ENCODE measurements around the gene HEATR3. TPM values are rescaled to one million over a fixed set of nuclear protein-coding genes. Genes with fewer than 3 reads are reported as not detected.
A peak's percentile ranks its signal among the peaks of the same experiment; 100 is the strongest.

HEATR3 gene
- polyA plus RNA-seq, 5 donors, result 17.3 to 26.2 (median 20.5) TPM

GRCh38 chr16:50047864-50048263 lies 17.9 kb upstream of the HEATR3 start:
- DNase-seq, result no peak

DNA sequence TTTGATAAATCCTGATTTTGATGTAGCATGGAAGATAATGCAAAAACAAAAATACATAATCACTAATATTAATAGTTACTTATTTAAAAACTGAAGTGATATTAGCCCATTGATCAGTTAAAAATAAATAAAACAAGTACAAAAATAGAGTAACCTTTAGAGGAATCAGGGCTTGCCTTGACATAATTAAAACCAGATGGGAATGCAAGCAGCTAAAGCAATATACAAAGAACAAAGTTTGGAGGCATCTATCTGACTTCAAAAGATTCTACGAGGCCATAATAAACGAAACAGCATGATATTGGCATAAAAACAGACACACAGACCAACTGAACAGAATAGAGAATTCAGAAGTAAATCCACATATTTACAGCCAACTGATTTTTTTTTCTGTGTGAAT lies 15.0 kb upstream of the HEATR3 start:
- no peak for DNase-seq

- no peak for DNase-seq
These were observed 9.5 kb upstream of the HEATR3 start for GRCh38 chr16:50056226-50056625.

DNA sequence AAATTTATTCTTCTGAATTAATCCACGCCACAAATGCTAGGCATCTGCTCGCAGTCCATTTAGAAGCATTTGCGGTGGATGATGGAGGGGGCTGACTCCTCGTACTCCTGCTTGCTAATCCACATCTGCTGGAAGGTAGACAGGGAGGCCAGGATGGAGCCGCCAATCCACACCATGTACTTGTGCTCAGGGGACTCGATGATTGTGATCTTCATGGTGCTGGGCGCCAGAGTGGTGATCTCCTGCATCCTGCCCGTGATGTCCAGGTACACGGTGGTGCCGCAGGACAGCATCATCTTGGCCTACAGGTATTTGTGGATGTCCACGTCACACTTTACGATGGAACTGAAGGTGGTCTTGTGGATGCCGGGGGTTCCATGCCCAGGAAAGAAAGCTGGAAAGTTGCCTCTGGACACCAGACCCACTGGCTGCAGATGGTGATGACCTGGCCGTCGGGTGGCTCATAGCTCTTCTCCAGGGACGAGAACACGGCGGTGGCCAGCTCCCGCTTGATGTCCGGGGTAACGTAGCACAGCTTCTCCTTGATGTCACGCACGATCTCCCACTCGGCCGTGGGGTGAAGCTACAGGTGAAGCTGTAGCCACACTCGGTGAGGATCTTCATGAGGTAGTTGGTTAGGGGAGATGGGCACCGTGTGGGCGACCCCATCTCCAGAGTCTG lies 7.5 kb upstream of the HEATR3 start:
- DNase-seq, result no peak

- DNase-seq, result no peak
These were observed 6.7 kb upstream of the HEATR3 start for GRCh38 chr16:50059111-50059510.

GRCh38 chr16:50059669-50060068 lies 6.1 kb upstream of the HEATR3 start:
- DNase-seq, result no peak

GRCh38 chr16:50061326-50061725 lies 4.4 kb upstream of the HEATR3 start:
- no peak for DNase-seq

DNA sequence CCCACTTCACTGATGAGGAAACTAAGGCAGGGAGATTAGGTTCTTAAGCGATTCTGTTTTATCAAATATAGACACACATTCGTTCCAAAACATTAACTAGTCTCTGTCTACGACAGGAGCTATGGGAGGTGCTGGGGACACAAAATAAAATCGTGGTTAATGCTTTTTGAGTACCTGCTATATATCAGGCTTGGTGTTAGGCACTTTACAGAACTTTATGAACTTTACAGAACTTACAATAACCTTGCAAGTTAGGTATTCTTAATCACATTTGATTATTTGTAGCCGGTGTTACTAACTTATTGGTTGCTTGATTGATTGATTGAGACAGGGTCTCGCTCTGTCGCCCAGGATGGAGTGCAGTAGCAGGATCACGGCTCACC lies 538 bp upstream of the HEATR3 start:
- DNase-seq, result no peak

DNA sequence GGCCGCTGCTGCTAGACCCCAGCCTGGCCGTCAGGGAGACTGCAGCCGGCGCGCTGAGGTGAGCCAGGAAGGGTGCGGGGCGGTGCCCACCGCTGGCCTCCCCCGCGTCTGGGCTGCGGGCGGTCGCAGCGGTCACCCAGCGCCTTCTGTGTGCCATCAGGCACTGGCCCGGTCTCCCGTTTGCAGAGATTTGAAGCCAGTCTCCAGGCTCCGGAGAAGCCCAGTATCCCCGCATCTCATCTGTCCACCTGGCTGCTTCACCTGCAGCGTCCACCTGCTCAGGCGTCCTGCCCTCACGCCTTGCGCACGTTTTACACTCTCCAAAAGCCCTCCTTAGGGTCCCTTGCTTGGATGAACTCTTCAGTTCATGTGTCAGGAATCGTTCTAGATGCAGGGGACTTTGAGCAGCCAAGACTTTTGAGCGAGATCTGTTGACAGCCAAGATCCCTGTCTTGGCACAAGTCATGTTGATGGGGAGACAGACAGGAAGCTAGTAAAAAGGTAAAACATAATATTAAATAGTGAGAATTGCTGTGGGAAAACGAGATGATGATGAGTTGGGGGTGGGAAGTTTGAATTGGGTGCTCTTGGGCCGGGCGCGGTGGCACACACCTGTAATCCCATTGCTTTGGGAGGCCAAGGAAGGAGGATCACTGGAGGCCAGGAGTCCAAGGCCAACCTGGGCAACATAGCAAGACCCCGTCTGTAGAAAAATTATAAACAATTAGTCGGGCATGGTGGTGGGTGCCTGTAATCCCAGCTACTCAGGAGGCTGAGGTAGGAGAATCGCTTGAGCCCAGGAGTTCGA lies 916 bp downstream of the HEATR3 start:
- no peak for DNase-seq

DNA sequence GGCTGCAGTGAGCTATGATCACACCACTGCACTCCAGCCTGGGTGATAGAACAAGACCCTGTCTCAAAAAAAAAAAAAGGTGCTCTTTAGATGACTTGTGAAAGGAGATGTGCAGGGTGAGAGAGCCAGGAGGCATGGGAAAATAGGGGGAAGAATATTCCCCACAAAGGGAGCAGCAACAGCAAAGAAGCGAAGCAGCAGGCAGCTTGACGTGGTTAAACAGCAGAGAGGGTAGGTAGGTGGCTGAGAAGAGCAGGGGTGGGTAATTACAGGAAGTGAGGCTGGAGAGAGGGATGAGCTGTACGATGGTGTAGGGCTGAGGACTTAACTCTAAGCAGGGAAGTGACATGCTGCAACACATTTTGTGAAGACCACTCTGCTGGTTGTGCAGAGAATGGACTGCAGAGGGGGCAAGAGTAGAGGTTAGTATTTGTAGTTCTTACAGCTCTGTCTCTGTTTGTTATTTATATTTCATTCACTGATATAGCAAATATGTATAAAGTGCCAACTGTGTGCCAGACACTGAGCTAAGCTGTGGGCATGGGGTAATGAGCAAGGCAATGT lies 1.6 kb downstream of the HEATR3 start:
- peak in 1 of 2 donors; percentile 30 for DNase-seq

DNA sequence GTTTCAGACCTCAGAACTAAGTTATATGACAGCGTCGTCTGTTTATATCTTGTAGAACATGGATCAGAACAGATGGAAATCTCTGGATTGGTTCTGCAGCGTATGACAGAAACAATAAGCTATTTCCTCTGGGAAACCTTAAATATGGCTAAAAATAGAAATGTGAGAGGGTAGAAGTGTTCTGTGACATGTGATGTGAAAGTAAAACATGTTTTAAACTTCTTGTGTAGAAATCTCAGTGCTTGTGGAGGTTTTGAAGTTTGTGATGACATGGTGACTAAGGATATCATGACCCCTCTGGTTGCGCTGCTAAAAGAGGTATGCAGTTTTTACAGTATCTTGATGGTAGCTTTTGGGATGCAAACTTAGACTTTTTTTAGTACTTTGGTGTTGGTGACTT lies 2.8 kb downstream of the HEATR3 start:
- DNase-seq, result no peak

DNA sequence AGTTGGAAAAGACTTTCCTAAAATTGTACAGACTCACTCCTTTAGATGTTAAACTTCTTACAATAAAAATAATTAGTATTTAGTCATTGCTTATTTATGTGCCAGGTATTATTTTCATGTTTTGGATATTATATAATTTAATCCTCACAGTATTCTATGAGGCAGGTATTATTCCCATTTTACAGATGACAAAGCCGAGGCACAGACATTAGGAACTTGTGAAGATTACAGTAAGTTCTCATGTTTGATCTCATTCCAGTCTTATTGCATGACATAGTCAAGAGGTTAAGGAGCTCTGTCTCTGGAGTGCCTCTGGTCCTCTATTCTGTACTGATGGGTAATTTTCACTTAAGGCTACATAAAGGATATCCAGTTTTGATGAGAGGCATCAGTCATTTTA lies 3.3 kb downstream of the HEATR3 start:
- DNase-seq, result no peak

- no peak for DNase-seq
These were observed 5.4 kb downstream of the HEATR3 start for GRCh38 chr16:50071075-50071671.

- no peak for DNase-seq
These were observed 7.0 kb downstream of the HEATR3 start for GRCh38 chr16:50072730-50073129.

DNA sequence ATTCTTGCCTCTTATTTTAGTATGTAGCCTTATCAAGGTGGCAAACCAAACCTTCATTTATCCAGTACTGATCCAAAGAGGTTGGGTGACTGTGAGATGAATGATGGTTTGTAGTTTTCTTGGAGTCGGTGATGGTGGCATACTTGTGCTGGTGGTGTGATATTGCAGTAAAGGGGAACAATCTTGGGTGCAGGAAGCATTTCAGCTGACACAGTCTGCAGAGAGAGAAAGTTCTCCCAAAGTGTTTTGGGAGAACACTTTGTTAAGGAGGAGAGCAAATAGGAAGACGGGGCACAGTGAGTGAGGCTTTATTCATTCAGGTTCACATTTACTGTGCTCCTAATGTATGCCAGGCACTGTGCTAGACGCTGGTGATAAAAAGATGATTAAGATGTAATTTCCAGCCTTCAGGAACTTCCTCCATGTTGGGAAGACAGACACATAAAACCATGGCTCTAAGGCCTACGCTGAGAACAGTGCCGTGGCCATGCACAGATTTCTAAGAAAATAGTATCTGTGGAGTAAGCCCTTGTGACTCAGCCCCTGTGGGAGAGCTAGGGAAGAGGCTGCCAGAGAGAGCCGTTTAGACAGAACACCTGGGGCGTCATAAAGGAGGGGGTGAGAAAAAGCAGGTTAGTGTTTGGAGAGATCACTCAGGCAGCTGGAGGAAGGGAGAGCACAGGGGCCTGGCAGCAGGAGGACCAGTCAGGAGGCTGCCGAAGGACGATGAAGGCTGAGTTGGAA lies 13.8 kb downstream of the HEATR3 start:
- DNase-seq, result no peak

GRCh38 chr16:50081428-50082018 lies 15.8 kb downstream of the HEATR3 start:
- no peak for DNase-seq

DNA sequence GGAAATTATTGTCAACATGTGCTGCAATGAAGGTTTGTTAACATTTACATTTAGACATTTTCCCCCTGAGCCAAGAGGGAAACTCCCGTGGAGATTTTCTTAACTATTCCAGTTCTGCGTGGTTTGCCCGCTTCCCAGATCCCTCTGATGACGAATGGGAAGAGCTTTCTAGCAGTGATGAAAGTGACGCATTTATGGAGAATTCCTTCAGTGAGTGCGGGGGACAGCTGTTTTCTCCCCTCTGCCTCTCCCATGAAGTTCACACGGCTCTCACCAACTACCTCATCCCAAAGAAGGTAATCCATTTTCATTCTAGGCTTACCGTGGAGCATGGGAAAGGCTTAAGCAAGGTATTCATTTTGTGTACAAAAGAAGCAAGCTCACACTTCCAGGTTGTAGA lies 18.2 kb downstream of the HEATR3 start:
- no peak for DNase-seq

DNA sequence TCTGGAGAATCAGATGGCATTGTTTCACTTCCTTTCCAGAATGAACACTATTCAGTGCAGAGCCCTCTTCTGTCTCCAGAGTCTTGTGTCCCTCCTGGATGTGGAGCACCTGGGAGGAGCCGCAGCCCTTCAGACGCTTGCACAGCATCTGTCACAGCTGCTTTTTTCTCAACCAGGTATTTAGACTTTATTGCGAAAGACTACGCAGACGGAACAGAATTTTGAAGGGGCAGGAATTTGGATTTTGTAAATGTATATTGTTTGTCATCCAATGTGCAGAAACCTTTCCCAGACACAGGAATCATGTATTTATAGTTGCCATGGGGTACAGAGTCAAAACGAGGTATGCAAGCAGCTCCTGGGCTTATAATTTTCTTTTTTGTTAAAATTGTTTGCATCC lies 20.4 kb downstream of the HEATR3 start:
- DNase-seq, result no peak

DNA sequence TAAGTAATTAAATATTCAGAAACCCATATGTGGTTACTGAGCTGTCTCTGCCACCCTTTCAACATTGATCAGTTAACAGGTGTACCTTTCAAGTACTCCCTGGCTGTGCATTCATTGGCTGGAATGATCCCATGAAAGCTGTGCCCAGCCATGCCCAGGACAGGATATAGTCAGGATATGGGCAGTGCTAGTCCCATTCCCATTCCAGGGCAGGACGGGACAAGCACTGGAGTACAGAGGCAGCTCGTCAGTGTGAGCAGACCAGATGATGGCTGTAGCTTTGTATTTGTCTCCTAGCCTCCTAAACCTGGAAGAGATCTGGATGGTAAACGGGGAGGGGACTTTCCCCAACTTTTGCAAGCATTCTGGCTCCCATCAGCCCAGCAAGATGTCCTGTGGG lies 22.5 kb downstream of the HEATR3 start:
- DNase-seq, result no peak

- DNase-seq, result no peak
These were observed 27.1 kb downstream of the HEATR3 start for GRCh38 chr16:50092891-50093290.

Data from right lung (tissue), 5 donors.